Loucy (cell line): ENCODE measurements around the gene B3GLCT.
"Not testable (repeated sequence)": the region's sequence is repeated elsewhere in the genome, so short reads cannot be mapped to it uniquely, and the experiment has no call there.

Experiments used
- H2AFZ ChIP-seq: fragments of 200-600 bp; sonication (generic); 2 replicates; pipeline ENCODE4 v1.6.0; 2016; ENCODE audit warnings: antibody characterized with exemption, mild to moderate bottlenecking, low read length, moderate library complexity
- H3F3A ChIP-seq: fragments of 200-600 bp; 2 replicates; pipeline ENCODE4 v1.6.0; 2016; ENCODE audit warnings: antibody characterized with exemption, low read depth, mild to moderate bottlenecking
- H3K27me3 ChIP-seq: fragments of 200-600 bp; sonication (generic); 2 replicates; pipeline ENCODE4 v1.6.1; 2014; ENCODE audit warnings: low read length, mild to moderate bottlenecking; ENCODE audit not compliant: insufficient read depth, poor library complexity, severe bottlenecking
- H3K36me3 ChIP-seq: fragments of 200-600 bp; sonication (generic); 2 replicates; pipeline ENCODE4 v1.6.1; 2016; ENCODE audit warnings: low read length; ENCODE audit not compliant: insufficient read depth
- H3K4me1 ChIP-seq: fragments of 200-600 bp; sonication (generic); 2 replicates; pipeline ENCODE4 v1.5.1; 2014; ENCODE audit warnings: low read length, mild to moderate bottlenecking; ENCODE audit not compliant: insufficient read depth, poor library complexity, severe bottlenecking
- H3K4me2 ChIP-seq: fragments of 200-600 bp; sonication (generic); 2 replicates; pipeline ENCODE4 v1.6.0; 2014; ENCODE audit warnings: antibody characterized with exemption, low read length, low read depth, mild to moderate bottlenecking; ENCODE audit not compliant: poor library complexity, severe bottlenecking
- H3K4me3 ChIP-seq: fragments of 200-600 bp; sonication (generic); 2 replicates; pipeline ENCODE4 v1.5.1; 2014; ENCODE audit warnings: low read length, mild to moderate bottlenecking, mixed read lengths; ENCODE audit not compliant: poor library complexity, severe bottlenecking
- H3K79me2 ChIP-seq: fragments of 200-600 bp; sonication (generic); 2 replicates; pipeline ENCODE4 v1.6.1; 2014; ENCODE audit warnings: low read length; ENCODE audit not compliant: insufficient read depth
- H3K9ac ChIP-seq: fragments of 200-600 bp; sonication (generic); 2 replicates; pipeline ENCODE4 v1.6.0; 2014; ENCODE audit warnings: mild to moderate bottlenecking, low read depth, low read length, moderate library complexity; ENCODE audit not compliant: poor library complexity, severe bottlenecking
- H3K9me2 ChIP-seq: fragments of 200-600 bp; sonication (generic); replicated peaks from 2 replicates; pipeline ENCODE4 v1.6.1; 2016; ENCODE audit warnings: low read depth, low read length, mixed read lengths
- H3K9me3 ChIP-seq: fragments of 200-600 bp; sonication (generic); 2 replicates; pipeline ENCODE4 v1.6.1; 2014; ENCODE audit warnings: mild to moderate bottlenecking, antibody characterized with exemption, low read length, low read depth; ENCODE audit not compliant: insufficient read depth
- H4K20me1 ChIP-seq: fragments of 200-600 bp; sonication (generic); 2 replicates; pipeline ENCODE4 v1.6.0; 2014; ENCODE audit warnings: antibody characterized with exemption, low read length, mild to moderate bottlenecking; ENCODE audit not compliant: insufficient read depth, poor library complexity, severe bottlenecking
- EZH2phosphoT487 ChIP-seq: fragments of 200-600 bp; IDR thresholded peaks from 2 replicates; pipeline ENCODE4 v1.6.1; 2018; ENCODE audit warnings: antibody characterized with exemption, mild to moderate bottlenecking, moderate library complexity, borderline replicate concordance
- TF ChIP-seq, protein P1 (sequence below): fragments of 200-600 bp; sonication (generic); conservative IDR thresholded peaks from 2 replicates; pipeline ENCODE4 v1.5.1; 2014; ENCODE audit warnings: mild to moderate bottlenecking, antibody characterized with exemption, low read length

B3GLCT gene

DNA sequence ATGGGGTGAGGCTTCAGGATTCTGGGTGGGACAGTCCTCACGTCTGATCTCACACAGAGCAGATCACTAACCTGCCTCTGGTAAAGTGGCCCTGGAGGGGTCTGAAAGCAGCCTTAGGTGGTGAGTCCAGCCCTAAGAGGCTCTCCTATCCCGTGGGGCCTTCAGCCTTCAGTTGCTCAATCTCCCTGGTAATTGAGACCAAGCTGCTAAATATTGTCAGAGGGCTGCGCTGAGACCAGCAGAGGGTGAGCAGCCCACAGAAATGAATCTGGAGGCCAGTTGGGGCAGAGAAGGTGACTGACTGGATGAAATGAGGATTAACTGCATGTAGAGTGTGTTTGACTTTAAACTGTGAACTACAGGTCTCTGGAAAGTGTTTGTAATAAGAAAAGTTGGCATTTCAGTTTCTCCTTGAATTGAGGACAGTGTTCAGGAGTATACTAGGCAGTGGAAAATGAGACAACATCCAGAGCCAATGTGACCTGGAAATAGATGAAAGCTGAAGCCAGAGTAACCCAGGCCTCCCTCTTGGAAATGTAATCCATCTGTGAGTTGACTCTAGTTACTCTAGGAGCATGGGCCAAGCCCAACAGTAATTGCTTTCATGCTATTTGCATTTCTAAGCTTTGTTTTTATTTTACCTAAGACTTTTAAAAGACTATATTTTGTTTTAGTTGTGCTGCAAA is 23.8 kb upstream of the B3GLCT start:
- Histone ChIP-seq H4K20me1 (no peaks in the 10 kb centered on the region), H3F3A (no peaks in the 10 kb centered on the region), H3K9ac (no peak overlapping the region), H3K4me3 (no peak overlapping the region), H3K36me3 (no peaks in the 10 kb centered on the region), H3K4me2 (no peak overlapping the region), H3K9me3 (no peaks in the 10 kb centered on the region), H3K27me3 (no peaks in the 10 kb centered on the region), H2AFZ (no peak overlapping the region), H3K4me1 (no peaks in the 10 kb centered on the region), H3K9me2 (no peaks in the 10 kb centered on the region), H3K79me2 (no peaks in the 10 kb centered on the region)
- no peak for TF ChIP-seq EZH2phosphoT487
- TF ChIP-seq, protein P1, sequence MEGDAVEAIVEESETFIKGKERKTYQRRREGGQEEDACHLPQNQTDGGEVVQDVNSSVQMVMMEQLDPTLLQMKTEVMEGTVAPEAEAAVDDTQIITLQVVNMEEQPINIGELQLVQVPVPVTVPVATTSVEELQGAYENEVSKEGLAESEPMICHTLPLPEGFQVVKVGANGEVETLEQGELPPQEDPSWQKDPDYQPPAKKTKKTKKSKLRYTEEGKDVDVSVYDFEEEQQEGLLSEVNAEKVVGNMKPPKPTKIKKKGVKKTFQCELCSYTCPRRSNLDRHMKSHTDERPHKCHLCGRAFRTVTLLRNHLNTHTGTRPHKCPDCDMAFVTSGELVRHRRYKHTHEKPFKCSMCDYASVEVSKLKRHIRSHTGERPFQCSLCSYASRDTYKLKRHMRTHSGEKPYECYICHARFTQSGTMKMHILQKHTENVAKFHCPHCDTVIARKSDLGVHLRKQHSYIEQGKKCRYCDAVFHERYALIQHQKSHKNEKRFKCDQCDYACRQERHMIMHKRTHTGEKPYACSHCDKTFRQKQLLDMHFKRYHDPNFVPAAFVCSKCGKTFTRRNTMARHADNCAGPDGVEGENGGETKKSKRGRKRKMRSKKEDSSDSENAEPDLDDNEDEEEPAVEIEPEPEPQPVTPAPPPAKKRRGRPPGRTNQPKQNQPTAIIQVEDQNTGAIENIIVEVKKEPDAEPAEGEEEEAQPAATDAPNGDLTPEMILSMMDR: no peak

DNA sequence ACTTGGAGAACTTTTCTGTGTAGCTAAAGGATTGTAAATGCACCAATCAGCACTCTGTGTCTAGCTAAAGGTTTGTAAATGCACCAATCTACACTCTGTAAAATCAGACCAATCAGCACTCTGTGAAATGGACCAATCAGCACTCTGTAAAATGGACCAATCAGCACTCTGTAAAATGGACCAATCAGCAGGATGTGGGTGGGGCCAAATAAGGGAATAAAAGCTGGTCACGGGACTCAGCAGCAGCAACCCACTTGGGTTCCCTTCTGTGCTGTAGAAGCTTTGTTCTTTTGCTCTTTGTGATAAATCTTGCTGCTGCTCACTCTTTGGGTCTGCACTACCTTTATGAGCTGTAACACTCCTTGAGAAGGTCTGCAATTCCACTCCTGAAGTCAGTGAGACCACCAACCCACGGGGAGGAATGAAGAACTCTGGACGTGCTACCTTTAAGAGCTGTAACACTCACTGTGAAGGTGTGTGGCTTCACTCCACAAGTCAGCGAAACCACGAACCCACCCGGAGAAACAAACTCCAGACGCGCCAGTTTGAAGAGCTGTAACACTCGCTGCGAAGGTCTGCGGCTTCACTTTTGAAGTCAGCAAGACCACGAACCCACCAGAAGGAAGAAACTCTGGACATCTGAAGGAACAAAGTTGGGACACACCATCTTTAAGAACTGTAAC is 21.8 kb upstream of the B3GLCT start:
- not testable (repeated sequence) for H3K9ac ChIP-seq, H3K9me2 ChIP-seq, H2AFZ ChIP-seq, H3K9me3 ChIP-seq, H3K36me3 ChIP-seq, H3F3A ChIP-seq, H4K20me1 ChIP-seq, H3K4me2 ChIP-seq, H3K4me1 ChIP-seq, H3K27me3 ChIP-seq, H3K79me2 ChIP-seq, H3K4me3 ChIP-seq

DNA sequence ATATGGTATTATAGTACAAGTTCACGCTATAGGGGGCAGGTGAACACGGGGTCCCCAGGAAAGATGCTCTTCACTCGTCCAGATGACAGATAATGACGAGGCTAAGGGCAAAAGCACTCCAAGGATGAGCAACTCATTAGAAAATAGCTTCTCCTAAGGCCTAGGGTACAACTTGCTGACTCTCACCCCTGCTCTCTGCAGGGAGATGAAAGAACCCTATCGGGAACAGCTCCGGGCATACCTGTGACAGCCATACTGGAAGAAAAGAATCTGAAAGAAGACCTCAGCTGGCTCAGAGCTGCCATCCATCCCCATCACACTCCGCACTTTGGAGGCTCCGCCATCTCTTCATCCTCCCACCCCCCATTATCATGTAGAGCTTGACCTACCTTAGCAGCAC is 20.5 kb upstream of the B3GLCT start:
- Histone ChIP-seq H3K36me3 (no peaks in the 10 kb centered on the region), H3K4me2 (no peak overlapping the region), H3K9me2 (no peaks in the 10 kb centered on the region)

More for the DNA sequence above, 20.5 kb upstream of the B3GLCT start:
- no peaks in the 10 kb centered on the region for H3K27me3 ChIP-seq
- H3K79me2 ChIP-seq: no peaks in the 10 kb centered on the region
- TF ChIP-seq EZH2phosphoT487: no peak
- TF ChIP-seq, protein P1: no peak
- no peak overlapping the region for H3K9ac ChIP-seq
- no peak overlapping the region for H2AFZ ChIP-seq
- H4K20me1 ChIP-seq: no peaks in the 10 kb centered on the region
- no peak overlapping the region for H3K4me3 ChIP-seq
- H3F3A ChIP-seq: no peaks in the 10 kb centered on the region
- no peaks in the 10 kb centered on the region for H3K4me1 ChIP-seq
- H3K9me3 ChIP-seq: no peaks in the 10 kb centered on the region
